Measurements from ENCODE around the gene CSRP1. TPM values are rescaled to one million over a fixed set of nuclear protein-coding genes. Genes with fewer than 3 reads are reported as not detected.
A peak's percentile ranks its signal among the peaks of the same experiment; 100 is the strongest.

The CSRP1 gene
- total and polyA plus RNA-seq, 2 of the 13 experiments (the other 11 are each of a cell fraction or from before 2014, with no cell fraction given), result 17.7 to 68.9 TPM

DNA sequence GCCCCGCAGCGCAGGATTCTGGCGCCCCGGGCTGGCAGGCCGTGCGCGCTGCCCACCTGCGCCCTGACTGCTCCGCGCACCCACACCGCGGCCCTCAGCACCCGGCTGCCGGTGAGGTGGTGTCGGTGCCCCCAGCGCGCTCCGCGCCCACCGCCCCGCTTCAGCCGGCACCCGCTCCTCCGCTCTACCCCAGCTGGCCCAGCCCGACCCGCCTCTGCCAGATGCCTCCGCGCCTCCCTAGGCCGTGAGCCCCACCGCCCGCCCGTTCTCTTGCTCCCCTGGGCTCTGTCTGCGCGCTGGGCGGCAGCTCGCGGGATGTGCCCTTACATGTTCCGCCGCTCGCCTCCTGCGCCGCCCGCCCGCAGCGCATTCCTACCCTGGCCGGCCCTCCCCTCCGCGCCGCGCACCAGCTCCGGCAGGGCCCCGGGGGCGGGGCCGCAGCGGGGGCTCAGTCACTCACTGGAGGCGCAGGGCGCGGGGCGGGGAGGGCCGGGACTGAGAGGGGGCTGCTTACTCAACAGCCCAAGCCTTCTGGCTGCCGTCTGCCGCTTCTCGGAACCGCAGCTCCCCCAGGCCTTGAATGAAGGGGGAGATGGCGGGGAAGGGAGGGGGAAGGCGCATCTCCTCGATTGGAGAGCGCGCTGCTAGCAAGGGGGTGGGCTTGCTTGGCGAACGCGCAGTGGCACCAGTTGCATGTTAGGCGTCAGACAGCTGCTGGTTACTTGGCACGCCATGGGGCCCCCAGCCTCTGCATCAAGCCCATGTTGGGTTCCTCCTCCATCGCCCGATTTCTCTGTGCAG, 37.9 kb downstream of the CSRP1 start, which contains the start of gene PHLDA3 (continued):
- TF ChIP-seq, protein P1, sequence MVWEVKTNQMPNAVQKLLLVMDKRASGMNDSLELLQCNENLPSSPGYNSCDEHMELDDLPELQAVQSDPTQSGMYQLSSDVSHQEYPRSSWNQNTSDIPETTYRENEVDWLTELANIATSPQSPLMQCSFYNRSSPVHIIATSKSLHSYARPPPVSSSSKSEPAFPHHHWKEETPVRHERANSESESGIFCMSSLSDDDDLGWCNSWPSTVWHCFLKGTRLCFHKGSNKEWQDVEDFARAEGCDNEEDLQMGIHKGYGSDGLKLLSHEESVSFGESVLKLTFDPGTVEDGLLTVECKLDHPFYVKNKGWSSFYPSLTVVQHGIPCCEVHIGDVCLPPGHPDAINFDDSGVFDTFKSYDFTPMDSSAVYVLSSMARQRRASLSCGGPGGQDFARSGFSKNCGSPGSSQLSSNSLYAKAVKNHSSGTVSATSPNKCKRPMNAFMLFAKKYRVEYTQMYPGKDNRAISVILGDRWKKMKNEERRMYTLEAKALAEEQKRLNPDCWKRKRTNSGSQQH (CRISPR knock-in tag; IDR thresholded peaks at IDR 0.05; ENCODE audit: low read depth), result 0 out of 2 replicates have a peak, but pooled peaks have one; percentile 40
- TF ChIP-seq ZNF343 (CRISPR knock-in tag; IDR thresholded peaks at IDR 0.05), result peak; percentile 55; the same call in 1 of the 2 replicates
- TF ChIP-seq PITX1 (CRISPR knock-in tag; IDR thresholded peaks at IDR 0.05), result peak; percentile 57; the same call in 1 of the 2 replicates
- TF ChIP-seq PCBP1 (IDR thresholded peaks at IDR 0.05; ENCODE audit: borderline replicate concordance, low read depth, low read length), result 0 out of 2 replicates have a peak, but pooled peaks have one; percentile 50
- TF ChIP-seq MTA1 (CRISPR knock-in tag; IDR thresholded peaks at IDR 0.05; ENCODE audit: borderline replicate concordance), result peak; percentile 59; the same call in 1 of the 2 replicates
- TF ChIP-seq ZNF83 (CRISPR knock-in tag; IDR thresholded peaks at IDR 0.05; ENCODE audit: borderline replicate concordance), result 0 out of 2 replicates have a peak, but pooled peaks have one; percentile 33
- no peak for TF ChIP-seq MIER2 (CRISPR knock-in tag; IDR thresholded peaks at IDR 0.05)
- peak; percentile 15 for TF ChIP-seq JARID2 (CRISPR knock-in tag; IDR thresholded peaks at IDR 0.05; ENCODE audit: insufficient replicate concordance)
- TF ChIP-seq ZFYVE20 (CRISPR knock-in tag; IDR thresholded peaks at IDR 0.05; ENCODE audit: borderline replicate concordance, low read depth), result no peak
- TF ChIP-seq ZNF788 (CRISPR knock-in tag; IDR thresholded peaks at IDR 0.05; ENCODE audit: borderline replicate concordance), result peak; percentile 46; the same call in 1 of the 2 replicates
- TF ChIP-seq, protein P2, sequence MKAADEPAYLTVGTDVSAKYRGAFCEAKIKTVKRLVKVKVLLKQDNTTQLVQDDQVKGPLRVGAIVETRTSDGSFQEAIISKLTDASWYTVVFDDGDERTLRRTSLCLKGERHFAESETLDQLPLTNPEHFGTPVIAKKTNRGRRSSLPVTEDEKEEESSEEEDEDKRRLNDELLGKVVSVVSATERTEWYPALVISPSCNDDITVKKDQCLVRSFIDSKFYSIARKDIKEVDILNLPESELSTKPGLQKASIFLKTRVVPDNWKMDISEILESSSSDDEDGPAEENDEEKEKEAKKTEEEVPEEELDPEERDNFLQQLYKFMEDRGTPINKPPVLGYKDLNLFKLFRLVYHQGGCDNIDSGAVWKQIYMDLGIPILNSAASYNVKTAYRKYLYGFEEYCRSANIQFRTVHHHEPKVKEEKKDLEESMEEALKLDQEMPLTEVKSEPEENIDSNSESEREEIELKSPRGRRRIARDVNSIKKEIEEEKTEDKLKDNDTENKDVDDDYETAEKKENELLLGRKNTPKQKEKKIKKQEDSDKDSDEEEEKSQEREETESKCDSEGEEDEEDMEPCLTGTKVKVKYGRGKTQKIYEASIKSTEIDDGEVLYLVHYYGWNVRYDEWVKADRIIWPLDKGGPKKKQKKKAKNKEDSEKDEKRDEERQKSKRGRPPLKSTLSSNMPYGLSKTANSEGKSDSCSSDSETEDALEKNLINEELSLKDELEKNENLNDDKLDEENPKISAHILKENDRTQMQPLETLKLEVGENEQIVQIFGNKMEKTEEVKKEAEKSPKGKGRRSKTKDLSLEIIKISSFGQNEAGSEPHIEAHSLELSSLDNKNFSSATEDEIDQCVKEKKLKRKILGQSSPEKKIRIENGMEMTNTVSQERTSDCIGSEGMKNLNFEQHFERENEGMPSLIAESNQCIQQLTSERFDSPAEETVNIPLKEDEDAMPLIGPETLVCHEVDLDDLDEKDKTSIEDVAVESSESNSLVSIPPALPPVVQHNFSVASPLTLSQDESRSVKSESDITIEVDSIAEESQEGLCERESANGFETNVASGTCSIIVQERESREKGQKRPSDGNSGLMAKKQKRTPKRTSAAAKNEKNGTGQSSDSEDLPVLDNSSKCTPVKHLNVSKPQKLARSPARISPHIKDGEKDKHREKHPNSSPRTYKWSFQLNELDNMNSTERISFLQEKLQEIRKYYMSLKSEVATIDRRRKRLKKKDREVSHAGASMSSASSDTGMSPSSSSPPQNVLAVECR (CRISPR knock-in tag; IDR thresholded peaks at IDR 0.05; ENCODE audit: borderline replicate concordance), result peak; percentile 73; the same call in 1 of the 2 replicates
- TF ChIP-seq ZNF761 (CRISPR knock-in tag; conservative IDR thresholded peaks at IDR 0.05), result 0 out of 2 replicates have a peak, but pooled peaks have one; percentile 21
- TF ChIP-seq IRX3 (CRISPR knock-in tag; IDR thresholded peaks at IDR 0.05; ENCODE audit: borderline replicate concordance, low read depth), result peak; percentile 38; the same call in 1 of the 2 replicates
- peak; percentile 99 for TF ChIP-seq TP53 (CRISPR knock-in tag; conservative IDR thresholded peaks at IDR 0.05)
- peak; percentile 95 for TF ChIP-seq RBFOX2 (IDR thresholded peaks at IDR 0.05; ENCODE audit: low read depth, low read length)
- TF ChIP-seq ZNF546 (CRISPR knock-in tag; conservative IDR thresholded peaks at IDR 0.05), result peak; percentile 71; the same call in 1 of the 2 replicates
- TF ChIP-seq ZMAT3 (CRISPR knock-in tag; conservative IDR thresholded peaks at IDR 0.05), result peak; percentile 11; the same call in 1 of the 2 replicates
- peak; percentile 88; the same call in 1 of the 2 replicates for TF ChIP-seq ZFP36L1 (CRISPR knock-in tag; IDR thresholded peaks at IDR 0.05)
- TF ChIP-seq HMG20B (CRISPR knock-in tag; conservative IDR thresholded peaks at IDR 0.05), result no peak
- peak; percentile 67 for TF ChIP-seq ZNF563 (CRISPR knock-in tag; IDR thresholded peaks at IDR 0.05)
- TF ChIP-seq RAD21 (CRISPR knock-in tag; IDR thresholded peaks at IDR 0.05), result peak; percentile 27; the same call in 1 of the 2 replicates
- no peak; the same call in 1 of the 2 replicates for TF ChIP-seq ZFP82 (CRISPR knock-in tag; IDR thresholded peaks at IDR 0.05; ENCODE audit: borderline replicate concordance)
- TF ChIP-seq KDM2A (CRISPR knock-in tag; IDR thresholded peaks at IDR 0.05; ENCODE audit: borderline replicate concordance, low read depth), result peak; percentile 42
